Hepatocyte (in vitro differentiated cells): ENCODE measurements around the gene GUSB. TPM values are rescaled to one million over a fixed set of nuclear protein-coding genes. Genes with fewer than 3 reads are reported as not detected.
A peak's percentile ranks its signal among the peaks of the same experiment; 100 is the strongest.

Experiments
- DNase-seq: peaks from one replicate; pipeline ENCODE4 v3.0.0-alpha.2; 2016; ENCODE audit warnings: low spot score
- H2AFZ ChIP-seq: fragments of 200-600 bp; sonication (generic); 2 replicates; pipeline ENCODE4 v1.6.0; 2016; ENCODE audit warnings: antibody characterized with exemption, mild to moderate bottlenecking
- H3K27ac ChIP-seq: fragments of 200-600 bp; sonication (generic); 2 replicates; pipeline ENCODE4 v1.5.1; 2016; ENCODE audit warnings: mild to moderate bottlenecking
- H3K27me3 ChIP-seq: fragments of 200-600 bp; sonication (generic); 2 replicates; pipeline ENCODE4 v1.6.1; 2016
- H3K36me3 ChIP-seq: fragments of 200-600 bp; sonication (generic); replicated peaks from 2 replicates; pipeline ENCODE4 v1.5.1; 2016; ENCODE audit warnings: low read depth; ENCODE audit not compliant: insufficient read depth
- H3K4me1 ChIP-seq: fragments of 200-600 bp; sonication (generic); 2 replicates; pipeline ENCODE4 v1.5.1; 2016; ENCODE audit warnings: mild to moderate bottlenecking, moderate library complexity; ENCODE audit not compliant: insufficient read depth
- H3K4me2 ChIP-seq: fragments of 200-600 bp; sonication (generic); 2 replicates; pipeline ENCODE4 v1.6.0; 2016
- H3K4me3 ChIP-seq: fragments of 200-600 bp; sonication (generic); 2 replicates; pipeline ENCODE4 v1.5.1; 2016; ENCODE audit warnings: mild to moderate bottlenecking
- H3K79me2 ChIP-seq: fragments of 200-600 bp; sonication (generic); 2 replicates; pipeline ENCODE4 v1.6.0; 2017; ENCODE audit warnings: mild to moderate bottlenecking
- H3K9me2 ChIP-seq: fragments of 200-600 bp; sonication (generic); replicated peaks from 2 replicates; pipeline ENCODE4 v1.6.0; 2017; ENCODE audit warnings: mild to moderate bottlenecking; ENCODE audit not compliant: insufficient read depth
- H3K9me3 ChIP-seq: fragments of 200-600 bp; sonication (generic); 2 replicates; pipeline ENCODE4 v1.5.1; 2016; ENCODE audit warnings: low read depth, mild to moderate bottlenecking
- H4K20me1 ChIP-seq: fragments of 200-600 bp; sonication (generic); 2 replicates; pipeline ENCODE4 v1.6.0; 2016; ENCODE audit warnings: mild to moderate bottlenecking; ENCODE audit not compliant: insufficient read depth, poor library complexity, severe bottlenecking
- CTCF ChIP-seq: fragments of 200-600 bp; sonication (generic); IDR thresholded peaks from 2 replicates; pipeline ENCODE4 v1.5.1; 2016; ENCODE audit warnings: antibody characterized with exemption, mild to moderate bottlenecking; ENCODE audit not compliant: poor library complexity
- EZH2 ChIP-seq: fragments of 200-600 bp; sonication (generic); IDR thresholded peaks from 2 replicates; pipeline ENCODE4 v1.6.1; 2016; ENCODE audit warnings: antibody characterized with exemption, mild to moderate bottlenecking, borderline replicate concordance
- EZH2phosphoT487 ChIP-seq: fragments of 200-600 bp; sonication (generic); IDR thresholded peaks from one replicate; pipeline ENCODE4 v1.6.1; 2018; ENCODE audit warnings: antibody characterized with exemption, mild to moderate bottlenecking, low read depth, moderate library complexity; ENCODE audit not compliant: unreplicated experiment, severe bottlenecking
- WGBS: methylation state at CpG from one replicate; pipeline ENCODE4 v1.1.6; 2016; ENCODE audit warnings: low lambda C conversion rate; ENCODE audit errors: missing lambda C conversion rate; 5-methylcytosine and 5-hydroxymethylcytosine counted together
- polyA plus RNA-seq: library from polyadenylated mRNA; unstranded; fragments of >200 nt; fragmentation: Nextera tagmentation; extraction: Ambion mirVana; gene quantifications from 2 replicates; pipeline ENCODE4 v1.2.1, GENCODE V29; 2016
- total RNA-seq: library from RNA; depleted of rRNA; stranded (reverse); fragments of >200 nt; gene quantifications from 2 replicates; pipeline ENCODE4 v1.2.3, GENCODE V29; 2014

The GUSB gene
- total and polyA plus RNA-seq, 2 experiments from 2014 or later: 53.7 to 120 TPM

GRCh38 chr7:65931685-65932084, 50.3 kb downstream of the GUSB start:
- no peak for DNase-seq
- H4K20me1 ChIP-seq: no peaks in the 10 kb centered on the region
- no peaks in the 10 kb centered on the region for H3K27me3 ChIP-seq
- peaks cover 14% of the 10 kb centered on the region for H3K4me1 ChIP-seq
- H3K27ac ChIP-seq: no peak overlapping the region
- TF ChIP-seq CTCF (no peak), EZH2 (no peak), EZH2phosphoT487 (no peak)
- H3K4me2 ChIP-seq: no peak overlapping the region
- no peaks in the 10 kb centered on the region for H3K9me2 ChIP-seq
- no peak overlapping the region for H3K4me3 ChIP-seq
- H3K36me3 ChIP-seq: no peaks in the 10 kb centered on the region
- peaks cover 75% of the 10 kb centered on the region for H3K79me2 ChIP-seq
- 97% methylated on average over 4 of the region's 4 CpGs for WGBS
- no peaks in the 10 kb centered on the region for H3K9me3 ChIP-seq
- no peak overlapping the region for H2AFZ ChIP-seq

GRCh38 chr7:65927489-65928448, 54.2 kb downstream of the GUSB start:
- peaks cover 24% of the 10 kb centered on the region for H3K4me1 ChIP-seq
- WGBS: 40% methylated on average over 6 of the region's 6 CpGs
- H3K9me3 ChIP-seq: no peaks in the 10 kb centered on the region
- H3K4me2 ChIP-seq: peak overlapping the region; percentile 64
- no peaks in the 10 kb centered on the region for H3K36me3 ChIP-seq
- peak overlapping the region; percentile 52 for H3K27ac ChIP-seq
- H3K79me2 ChIP-seq: peaks cover 49% of the 10 kb centered on the region
- TF ChIP-seq EZH2 (no peak), EZH2phosphoT487 (no peak), CTCF (no peak)
- no peaks in the 10 kb centered on the region for H3K27me3 ChIP-seq
- H2AFZ ChIP-seq: no peak overlapping the region
- H4K20me1 ChIP-seq: no peaks in the 10 kb centered on the region
- no peak overlapping the region for H3K4me3 ChIP-seq
- H3K9me2 ChIP-seq: no peaks in the 10 kb centered on the region
- DNase-seq: peak; percentile 76

- H3K4me1 ChIP-seq: peaks cover 24% of the 10 kb centered on the region
- H3K9me3 ChIP-seq: no peaks in the 10 kb centered on the region
- no peak overlapping the region for H3K4me2 ChIP-seq
- H3K36me3 ChIP-seq: no peaks in the 10 kb centered on the region
- DNase-seq: no peak
- H3K9me2 ChIP-seq: no peaks in the 10 kb centered on the region
- no peak overlapping the region for H3K4me3 ChIP-seq
- H3K27me3 ChIP-seq: no peaks in the 10 kb centered on the region
- TF ChIP-seq EZH2 (no peak), CTCF (no peak), EZH2phosphoT487 (no peak)
- peaks cover 50% of the 10 kb centered on the region for H3K79me2 ChIP-seq
- H2AFZ ChIP-seq: no peak overlapping the region
- no peak overlapping the region for H3K27ac ChIP-seq
- no peaks in the 10 kb centered on the region for H4K20me1 ChIP-seq
Measured at GRCh38 chr7:65926588-65926987, 55.4 kb downstream of the GUSB start.
